Stimulated activated CD4-positive, alpha-beta T cell treated with anti-CD3 and anti-CD28 coated beads, Interleukin-15, amount 100 ng/mL, for 24 hours (primary cell): ENCODE data around the gene EMC7.
"Not testable (repeated sequence)": the region's sequence is repeated elsewhere in the genome, so short reads cannot be mapped to it uniquely, and the experiment has no call there.

ENCODE experiments used
- DNase-seq: peaks from one replicate; pipeline ENCODE4 v3.0.0-alpha.2; 2020

The EMC7 gene

GRCh38 chr15:34101366-34102174, at the start of gene EMC7, which contains the start of gene PGBD4:
EMC7 (minus strand) TSS chr15:34101862; CDS start chr15:34101839, 23 bp downstream.
PGBD4 (plus strand) TSS chr15:34102083; CDS start chr15:34102532, 449 bp downstream.
- peak; percentile 99 for DNase-seq

GRCh38 chr15:34147371-34148140, 45.9 kb upstream of the EMC7 start:
- DNase-seq, result no peak

- DNase-seq, result no peak
These were observed 31.8 kb upstream of the EMC7 start for GRCh38 chr15:34133511-34133910.

- no peak for DNase-seq
These were observed 31.2 kb upstream of the EMC7 start for GRCh38 chr15:34132881-34133280.

- DNase-seq, result no peak
These were observed 27.2 kb upstream of the EMC7 start for GRCh38 chr15:34128898-34129297.

GRCh38 chr15:34126522-34126921, 24.9 kb upstream of the EMC7 start:
- DNase-seq, result no peak

GRCh38 chr15:34125945-34126344, 24.3 kb upstream of the EMC7 start:
- no peak for DNase-seq

GRCh38 chr15:34124651-34125050, 23.0 kb upstream of the EMC7 start:
- DNase-seq, result no peak

GRCh38 chr15:34122771-34123183, 21.1 kb upstream of the EMC7 start:
- DNase-seq, result no peak

- not testable (repeated sequence) for DNase-seq
These were observed 20.1 kb upstream of the EMC7 start for GRCh38 chr15:34121786-34122185.

GRCh38 chr15:34120420-34120819, 18.8 kb upstream of the EMC7 start:
- DNase-seq, result not testable (repeated sequence)

GRCh38 chr15:34119291-34119690, 17.6 kb upstream of the EMC7 start:
- no peak for DNase-seq

GRCh38 chr15:34116620-34117019, 15.0 kb upstream of the EMC7 start:
- DNase-seq, result no peak

GRCh38 chr15:34114739-34115138, 13.1 kb upstream of the EMC7 start:
- no peak for DNase-seq

GRCh38 chr15:34114215-34114614, 12.6 kb upstream of the EMC7 start:
- DNase-seq, result no peak

- DNase-seq, result no peak
These were observed 9.8 kb upstream of the EMC7 start for GRCh38 chr15:34111488-34111887.

GRCh38 chr15:34109797-34110663, 8.4 kb upstream of the EMC7 start:
- no peak for DNase-seq

- DNase-seq, result no peak
These were observed 5.7 kb upstream of the EMC7 start for GRCh38 chr15:34107315-34107714.

- no peak for DNase-seq
These were observed 4.8 kb upstream of the EMC7 start for GRCh38 chr15:34106423-34106822.

GRCh38 chr15:34102175-34102925, 688 bp upstream of the EMC7 start:
- no peak for DNase-seq

GRCh38 chr15:34099914-34100313, 1.7 kb downstream of the EMC7 start:
- DNase-seq, result no peak

- DNase-seq, result no peak
These were observed 15.9 kb downstream of the EMC7 start for GRCh38 chr15:34085746-34086145.
